Measurements from ENCODE around the gene YPEL1.
A peak's percentile ranks its signal among the peaks of the same experiment; 100 is the strongest.
"Not testable (repeated sequence)": the region's sequence is repeated elsewhere in the genome, so short reads cannot be mapped to it uniquely, and the experiment has no call there.

YPEL1 gene

GRCh38 chr22:21721195-21721852 is 14.3 kb downstream of the YPEL1 start:
- not testable (repeated sequence) for DNase-seq (ENCODE audit: low spot score)

- not testable (repeated sequence) for DNase-seq (ENCODE audit: low spot score)
Measured at GRCh38 chr22:21720191-21720859, 15.3 kb downstream of the YPEL1 start.

GRCh38 chr22:21719024-21719423 is 16.6 kb downstream of the YPEL1 start:
- no peak for DNase-seq (ENCODE audit: low spot score)

- DNase-seq (ENCODE audit: low spot score): no peak
Measured at GRCh38 chr22:21718499-21718898, 17.1 kb downstream of the YPEL1 start.

GRCh38 chr22:21716395-21717122 is 19.0 kb downstream of the YPEL1 start:
- DNase-seq (ENCODE audit: low spot score): not testable (repeated sequence)

- no peak for DNase-seq (ENCODE audit: low spot score)
Measured at GRCh38 chr22:21714786-21715185, 20.8 kb downstream of the YPEL1 start.

GRCh38 chr22:21714059-21714770 is 21.4 kb downstream of the YPEL1 start:
- no peak for DNase-seq (ENCODE audit: low spot score)

GRCh38 chr22:21713428-21714058 is 22.1 kb downstream of the YPEL1 start:
- DNase-seq (ENCODE audit: low spot score): no peak

GRCh38 chr22:21712751-21713427 is 22.7 kb downstream of the YPEL1 start:
- DNase-seq (ENCODE audit: low spot score): peak; percentile 89

- DNase-seq (ENCODE audit: low spot score): no peak
Measured at GRCh38 chr22:21711851-21712250, 23.7 kb downstream of the YPEL1 start.

- DNase-seq (ENCODE audit: low spot score): no peak
Measured at GRCh38 chr22:21710156-21710555, 25.4 kb downstream of the YPEL1 start.

- no peak for DNase-seq (ENCODE audit: low spot score)
Measured at GRCh38 chr22:21709688-21710087, 25.9 kb downstream of the YPEL1 start.

GRCh38 chr22:21708960-21709359 is 26.6 kb downstream of the YPEL1 start:
- no peak for DNase-seq (ENCODE audit: low spot score)

- DNase-seq (ENCODE audit: low spot score): no peak
Measured at GRCh38 chr22:21707677-21708076, 27.9 kb downstream of the YPEL1 start.

GRCh38 chr22:21703684-21704316 is 31.8 kb downstream of the YPEL1 start:
- DNase-seq (ENCODE audit: low spot score): no peak

GRCh38 chr22:21702700-21703683 is 32.6 kb downstream of the YPEL1 start:
- no peak for DNase-seq (ENCODE audit: low spot score)

GRCh38 chr22:21702094-21702493 is 33.5 kb downstream of the YPEL1 start:
- DNase-seq (ENCODE audit: low spot score): no peak

- DNase-seq (ENCODE audit: low spot score): no peak
Measured at GRCh38 chr22:21701384-21701971, 34.1 kb downstream of the YPEL1 start.

- DNase-seq (ENCODE audit: low spot score): no peak
Measured at GRCh38 chr22:21700822-21701221, 34.8 kb downstream of the YPEL1 start.

All from GM03348 (cell line).